Gastroesophageal sphincter (tissue), 4 donors: Measurements from ENCODE around the gene RRN3. TPM values are rescaled to one million over a fixed set of nuclear protein-coding genes. Genes with fewer than 3 reads are reported as not detected.
"Not testable (repeated sequence)": the region's sequence is repeated elsewhere in the genome, so short reads cannot be mapped to it uniquely, and the experiment has no call there.

ENCODE experiments used
- ATAC-seq: fragments of 150-250 bp; one replicate; pipeline ENCODE4 v1.9.1; 2016; ENCODE audit warnings: mild to moderate bottlenecking, moderate library complexity
- H3K27ac ChIP-seq, 4 donors: fragments of 200-600 bp; sonication (generic) in 3 of 4; 1 replicate in 3 of 4; 2 replicates in 1 of 4; pipeline ENCODE4 v1.5.1; 2016 to 2019
- H3K27me3 ChIP-seq: fragments of 200-600 bp; sonication (generic); one replicate; pipeline ENCODE4 v1.5.1; 2019
- H3K36me3 ChIP-seq, 2 donors: fragments of 200-600 bp; sonication (generic); one replicate each; pipeline ENCODE4 v1.5.1; 2019; ENCODE audit warnings: control low read depth in 1 of 2
- H3K4me1 ChIP-seq, 3 donors: fragments of 200-600 bp; sonication (generic); 1 replicate in 2 of 3; 2 replicates in 1 of 3; pipeline ENCODE4 v1.5.1; 2016 to 2019; ENCODE audit warnings: control low read depth in 2 of 3
- H3K4me3 ChIP-seq, 2 donors: fragments of 200-600 bp; sonication (generic); one replicate each; pipeline ENCODE4 v1.5.1; 2019; ENCODE audit warnings: mild to moderate bottlenecking in 1 of 2, moderate library complexity in 1 of 2
- H3K9me3 ChIP-seq, 3 donors: fragments of 200-600 bp; sonication (generic); one replicate each; pipeline ENCODE4 v1.5.1; 2017 to 2019; ENCODE audit warnings: control low read depth in 2 of 3
- EP300 ChIP-seq: sonication (generic); formaldehyde crosslinking; IDR thresholded peaks from one replicate; pipeline ENCODE4 v1.6.1; 2017; ENCODE audit warnings: antibody characterized with exemption, mild to moderate bottlenecking
- POLR2A ChIP-seq, 2 donors: fragments of 450-650 bp; IDR thresholded peaks; one replicate each; pipeline ENCODE4 v1.6.1; 2017; ENCODE audit warnings: antibody characterized with exemption in 2 of 2, mild to moderate bottlenecking in 2 of 2, moderate library complexity in 1 of 2
- POLR2AphosphoS5 ChIP-seq: sonication (generic); formaldehyde crosslinking; IDR thresholded peaks from one replicate; pipeline ENCODE4 v1.6.1; 2017; ENCODE audit warnings: antibody characterized with exemption
- WGBS, 2 donors: methylation state at CpG; one replicate each; pipeline ENCODE4 v1.1.5; 2018; ENCODE audit warnings: low coverage in 1 of 2; 5-methylcytosine and 5-hydroxymethylcytosine counted together
- total RNA-seq, 4 donors: library from RNA; depleted of rRNA; stranded (reverse); fragments of >200 nt; gene quantifications; one replicate each; pipeline ENCODE4 v1.1.0, GENCODE V29; 2016
- TF ChIP-seq, protein P1 (sequence below), 4 experiments: fragments of 200-600 bp in 2 of 4; fragments of 450-650 bp in 2 of 4; sonication (generic) in 1 of 4; IDR thresholded peaks; one replicate each; pipeline ENCODE4 v1.5.1; 2017 to 2019; ENCODE audit warnings: antibody characterized with exemption in 4 of 4, mild to moderate bottlenecking in 2 of 4, moderate library complexity in 2 of 4

RRN3 gene
- total RNA-seq, 4 donors from 2014 or later = 27.9 to 42.3 (median 31.1) TPM

DNA sequence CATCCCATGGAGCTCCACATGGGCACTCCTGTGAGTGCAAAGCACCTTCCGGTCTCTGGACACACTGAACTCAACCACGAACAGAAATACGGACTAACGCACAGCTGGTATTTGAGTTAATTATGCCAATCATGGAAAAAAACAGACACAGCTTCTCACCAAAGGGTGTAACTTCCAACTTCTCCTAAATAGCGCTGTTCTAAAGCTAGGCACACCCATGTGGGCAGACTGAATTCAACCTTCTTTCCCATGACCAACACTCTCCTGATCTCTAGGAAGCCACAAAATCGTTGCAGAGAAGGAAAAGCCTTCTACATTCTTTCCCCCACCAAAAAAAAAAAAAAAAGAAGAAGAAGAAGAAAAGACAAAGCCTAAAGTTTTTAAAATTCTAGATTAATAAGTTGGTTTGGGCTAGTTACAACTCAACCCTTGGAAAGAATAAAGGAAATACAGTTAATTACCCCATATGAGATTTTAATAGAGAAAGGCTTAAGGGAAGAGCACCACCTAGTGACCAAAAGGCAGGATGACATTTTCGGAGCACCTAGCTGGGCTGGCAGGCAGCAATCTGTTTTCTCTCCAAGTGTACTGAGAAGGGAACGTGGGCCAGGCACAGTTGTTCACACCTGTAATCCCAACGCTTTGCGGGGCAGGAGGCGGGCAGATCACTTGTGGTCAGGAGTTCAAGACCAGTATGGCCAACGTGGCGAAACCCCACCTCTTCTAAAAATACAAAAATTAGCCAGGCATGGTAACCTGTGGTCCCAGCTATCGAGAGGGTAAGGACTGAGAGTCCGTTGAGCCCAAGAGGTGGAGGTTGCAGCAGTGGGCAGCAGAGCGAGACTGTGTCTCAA lies 21.9 kb downstream of the RRN3 start:
- ATAC-seq = peak; percentile 76
- H3K36me3 ChIP-seq = peaks cover 0 to 80% of the 10 kb centered on the region in 2 donors
- 45 to 59% methylated on average over 4 to 5 of the region's 16 CpGs for WGBS, 2 donors
- TF ChIP-seq, protein P1, sequence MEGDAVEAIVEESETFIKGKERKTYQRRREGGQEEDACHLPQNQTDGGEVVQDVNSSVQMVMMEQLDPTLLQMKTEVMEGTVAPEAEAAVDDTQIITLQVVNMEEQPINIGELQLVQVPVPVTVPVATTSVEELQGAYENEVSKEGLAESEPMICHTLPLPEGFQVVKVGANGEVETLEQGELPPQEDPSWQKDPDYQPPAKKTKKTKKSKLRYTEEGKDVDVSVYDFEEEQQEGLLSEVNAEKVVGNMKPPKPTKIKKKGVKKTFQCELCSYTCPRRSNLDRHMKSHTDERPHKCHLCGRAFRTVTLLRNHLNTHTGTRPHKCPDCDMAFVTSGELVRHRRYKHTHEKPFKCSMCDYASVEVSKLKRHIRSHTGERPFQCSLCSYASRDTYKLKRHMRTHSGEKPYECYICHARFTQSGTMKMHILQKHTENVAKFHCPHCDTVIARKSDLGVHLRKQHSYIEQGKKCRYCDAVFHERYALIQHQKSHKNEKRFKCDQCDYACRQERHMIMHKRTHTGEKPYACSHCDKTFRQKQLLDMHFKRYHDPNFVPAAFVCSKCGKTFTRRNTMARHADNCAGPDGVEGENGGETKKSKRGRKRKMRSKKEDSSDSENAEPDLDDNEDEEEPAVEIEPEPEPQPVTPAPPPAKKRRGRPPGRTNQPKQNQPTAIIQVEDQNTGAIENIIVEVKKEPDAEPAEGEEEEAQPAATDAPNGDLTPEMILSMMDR (IDR thresholded peaks at IDR 0.05) = peak in 1 of 4 experiments; percentile 47
- H3K4me1 ChIP-seq = peaks cover 0 to 17% (median 0%) of the 10 kb centered on the region in 3 donors
- not testable (repeated sequence) for H3K4me3 ChIP-seq, H3K27me3 ChIP-seq, H3K27ac ChIP-seq, H3K9me3 ChIP-seq

DNA sequence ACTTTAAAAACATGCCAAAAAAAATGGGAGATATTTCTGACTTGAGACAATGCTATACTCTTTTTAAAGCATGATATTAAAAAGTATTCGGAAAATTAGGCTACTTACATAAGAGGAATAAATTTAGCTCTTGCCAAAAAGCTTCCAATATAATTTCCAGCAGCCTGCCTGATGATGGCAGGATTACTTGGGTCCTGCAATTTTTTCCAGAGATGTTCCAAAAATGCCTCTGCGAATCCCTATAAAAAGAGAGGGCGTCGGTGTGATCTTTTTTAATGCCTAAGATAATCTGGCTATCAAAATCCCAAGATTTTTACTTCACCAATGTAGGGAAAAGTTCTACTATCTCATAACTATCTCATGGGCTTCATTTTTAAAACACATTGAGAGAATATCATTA lies 23.1 kb downstream of the RRN3 start:
- not testable (repeated sequence) for ATAC-seq, H3K4me3 ChIP-seq, H3K27me3 ChIP-seq, H3K9me3 ChIP-seq
- WGBS, 2 donors = 28 to 43% methylated on average over 4 of the region's 4 CpGs
- Histone ChIP-seq H3K27ac (peak overlapping the region in 1 of 4 donors; percentile 32), H3K36me3 (peaks cover 0 to 78% of the 10 kb centered on the region in 2 donors), H3K4me1 (peaks cover 0 to 17% (median 0%) of the 10 kb centered on the region in 3 donors)

DNA sequence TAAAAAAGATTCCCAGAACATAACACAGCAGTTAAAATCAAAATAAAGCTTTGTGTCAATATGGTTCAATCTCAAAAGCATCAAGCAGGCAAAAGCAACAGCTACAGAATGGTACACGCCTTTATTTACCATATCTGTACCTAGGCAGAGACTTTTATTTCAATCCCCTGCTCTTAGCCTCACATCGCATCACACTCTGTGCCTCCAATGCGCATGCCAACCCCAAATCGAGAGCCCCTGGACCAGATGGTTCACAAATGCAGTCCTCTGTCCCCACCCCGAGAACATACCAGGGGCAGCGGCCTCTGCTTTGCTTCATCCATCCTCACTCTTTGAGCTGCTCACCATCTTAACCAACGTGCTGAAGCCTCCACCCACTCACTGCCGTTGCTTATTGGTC lies 27.4 kb downstream of the RRN3 start:
- ATAC-seq, H3K9me3 ChIP-seq, H3K27ac ChIP-seq, H3K27me3 ChIP-seq, H3K4me3 ChIP-seq: not testable (repeated sequence)
- Histone ChIP-seq H3K36me3 (peaks cover 0 to 84% of the 10 kb centered on the region in 2 donors), H3K4me1 (peaks cover 0 to 14% (median 0%) of the 10 kb centered on the region in 3 donors)
- 96% methylated on average over 4 of the region's 8 CpGs; no CpG with 5 or more reads in 1 of the 2 donors for WGBS, 2 donors

DNA sequence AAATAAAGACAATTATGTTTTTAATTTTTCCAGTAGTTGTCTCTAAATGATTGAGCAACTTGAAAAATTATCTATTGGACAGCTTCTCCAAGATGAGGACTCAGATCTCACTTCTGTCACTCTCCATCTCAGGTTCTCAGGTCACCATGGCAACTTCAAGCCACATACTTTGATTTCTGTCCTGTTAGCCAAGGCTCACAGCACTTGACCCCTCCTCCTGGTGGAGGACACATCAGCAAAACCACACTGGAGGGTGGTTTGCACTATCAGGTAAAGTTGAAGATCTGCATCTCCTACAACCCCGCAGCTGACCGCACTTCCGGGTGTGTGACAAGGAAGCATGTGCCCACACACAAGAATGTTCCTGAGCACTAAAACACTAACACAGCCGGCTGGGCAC lies 28.1 kb downstream of the RRN3 start:
- not testable (repeated sequence) for H3K4me3 ChIP-seq, H3K27me3 ChIP-seq, H3K9me3 ChIP-seq, H3K27ac ChIP-seq, ATAC-seq, H3K4me1 ChIP-seq
- no CpG with 5 or more reads among the region's 4 CpGs for WGBS, 2 donors
- peaks cover 4 to 91% of the 10 kb centered on the region in 2 donors for H3K36me3 ChIP-seq

DNA sequence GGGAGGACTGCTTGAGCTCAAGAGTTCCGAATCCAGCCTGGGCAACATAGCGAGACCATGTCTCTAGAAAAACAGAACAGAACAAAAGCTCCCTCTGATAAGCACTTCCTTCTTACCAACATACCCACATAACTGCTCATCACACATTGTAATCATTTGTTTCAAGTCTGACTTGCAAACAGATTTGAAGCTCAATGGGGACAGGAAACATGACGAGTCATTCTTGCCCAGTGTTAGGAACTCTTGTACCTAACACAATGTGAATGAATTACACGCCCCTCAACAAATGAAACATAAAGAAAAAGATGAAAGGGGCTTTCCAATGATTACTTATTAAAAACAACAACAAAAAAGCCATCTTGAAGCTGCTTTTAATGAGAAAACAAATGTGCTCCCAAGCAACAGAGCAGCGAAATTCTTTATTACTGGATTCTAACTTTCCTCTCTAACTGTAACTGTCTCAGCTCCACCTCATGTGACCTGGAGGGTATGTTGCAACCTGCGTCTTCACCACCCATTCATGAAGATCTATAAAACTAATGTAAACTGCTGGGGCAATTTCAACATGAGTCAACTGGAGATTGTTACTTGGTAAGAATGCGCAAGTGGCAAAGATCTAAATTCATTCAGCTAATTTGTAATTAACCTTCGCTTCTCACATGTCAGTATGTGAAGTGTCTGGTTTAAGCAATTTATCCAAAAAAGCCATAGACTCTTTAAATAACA lies 31.8 kb downstream of the RRN3 start:
- not testable (repeated sequence) for H3K27me3 ChIP-seq, H3K27ac ChIP-seq, H3K4me3 ChIP-seq, H3K9me3 ChIP-seq, ATAC-seq, H3K4me1 ChIP-seq
- peaks cover 6 to 83% of the 10 kb centered on the region in 2 donors for H3K36me3 ChIP-seq
- 87 to 93% methylated on average over 8 of the region's 8 CpGs for WGBS, 2 donors

DNA sequence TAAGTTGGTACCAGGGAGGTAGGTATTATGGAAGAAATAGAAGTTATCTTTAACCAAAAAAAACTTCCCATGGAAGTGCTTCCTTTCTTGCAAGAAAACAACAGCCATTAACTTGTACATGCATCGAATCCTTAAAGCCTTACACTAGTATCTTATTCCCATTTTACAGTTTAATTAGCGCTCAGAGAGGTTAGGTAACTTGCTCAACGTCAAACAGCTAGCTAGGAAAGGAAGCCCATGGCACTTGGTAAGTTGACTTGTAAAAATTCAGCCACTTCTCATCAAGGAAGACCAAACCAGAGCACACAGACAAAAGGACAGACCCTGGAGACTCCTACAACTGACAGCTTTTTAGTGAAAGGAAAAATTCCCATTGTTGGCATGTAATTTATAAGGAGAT lies 34.7 kb downstream of the RRN3 start:
- Histone ChIP-seq H3K4me1 (peaks cover 0 to 18% (median 6%) of the 10 kb centered on the region in 3 donors), H3K4me3 (no peak overlapping the region), H3K36me3 (peaks cover 6 to 60% of the 10 kb centered on the region in 2 donors), H3K9me3 (no peaks in the 10 kb centered on the region), H3K27me3 (no peaks in the 10 kb centered on the region), H3K27ac (no peak overlapping the region)
- TF ChIP-seq EP300 (no peak), POLR2A (IDR thresholded peaks at IDR 0.05) (no peak), POLR2AphosphoS5 (no peak)
- TF ChIP-seq, protein P1 (IDR thresholded peaks at IDR 0.05) = no peak
- ATAC-seq = no peak
- WGBS, 2 donors = 67 to 82% methylated on average over 3 of the region's 3 CpGs
